HepG2 (cell line): ENCODE results near the gene MTF2. TPM values are rescaled to one million over a fixed set of nuclear protein-coding genes. Genes with fewer than 3 reads are reported as not detected.

Source experiments
- MEF2D ChIP-seq: sonication (generic); formaldehyde crosslinking; IDR thresholded peaks from 2 replicates; pipeline ENCODE4 v1.5.1; 2020; ENCODE audit warnings: mild to moderate bottlenecking, missing genetic modification reagents
- NFKB2 ChIP-seq: sonication (generic); formaldehyde crosslinking; IDR thresholded peaks from 2 replicates; pipeline ENCODE4 v1.4.0; 2020; ENCODE audit warnings: missing genetic modification reagents, borderline replicate concordance
- NR3C1 ChIP-seq: sonication (generic); formaldehyde crosslinking; IDR thresholded peaks from 2 replicates; pipeline ENCODE4 v1.4.0; 2020; ENCODE audit warnings: missing genetic modification reagents
- RXRA ChIP-seq: sonication (generic); formaldehyde crosslinking; IDR thresholded peaks from 2 replicates; pipeline ENCODE4 v1.5.1; 2020; ENCODE audit warnings: missing genetic modification reagents
- TMF1 ChIP-seq: sonication (generic); formaldehyde crosslinking; IDR thresholded peaks from 2 replicates; pipeline ENCODE4 v1.8.1; 2022; ENCODE audit warnings: low read depth, missing genetic modification reagents
- ZNF124 ChIP-seq: sonication (generic); formaldehyde crosslinking; IDR thresholded peaks from 2 replicates; pipeline ENCODE4 v1.4.0; 2020; ENCODE audit warnings: missing genetic modification reagents
- ZNF232 ChIP-seq: sonication (generic); formaldehyde crosslinking; IDR thresholded peaks from 2 replicates; pipeline ENCODE4 v1.4.0; 2020; ENCODE audit warnings: missing genetic modification reagents, borderline replicate concordance
- polyA plus RNA-seq, 8 experiments: library from polyadenylated mRNA; depleted of rRNA in 3 of 8; stranded (reverse) in 7 of 8; unstranded in 1 of 8; fragments of >200 nt; fragmentation: Illumina TruSeq in 4 of 8; extraction: Trizol in 4 of 8; gene quantifications; 2 replicates each; pipeline versions ENCODE4 v1.2.1 to v1.2.3, GENCODE V29; 2011 to 2016; ENCODE audit warnings: low read depth in 4 of 8, missing spikeins in 1 of 8, mixed read lengths in 1 of 8; ENCODE audit not compliant: insufficient read depth in 1 of 8
- total RNA-seq, 5 experiments: library from RNA; depleted of rRNA; stranded (reverse); fragments of >200 nt; fragmentation: Illumina TruSeq; extraction: Trizol; gene quantifications; 2 replicates each; pipeline ENCODE4 v1.2.3, GENCODE V29; 2016; ENCODE audit warnings: low read depth in 1 of 5
- TF ChIP-seq, protein P1 (sequence below): sonication (generic); formaldehyde crosslinking; IDR thresholded peaks from 2 replicates; pipeline ENCODE4 v1.8.1; 2023; ENCODE audit warnings: mild to moderate bottlenecking, missing genetic modification reagents
- TF ChIP-seq, protein P2 (sequence below): sonication (generic); formaldehyde crosslinking; IDR thresholded peaks from 2 replicates; pipeline ENCODE4 v1.4.0; 2020; ENCODE audit warnings: missing genetic modification reagents, low read depth, mild to moderate bottlenecking, borderline replicate concordance
- TF ChIP-seq, protein P3 (sequence below): sonication (generic); formaldehyde crosslinking; IDR thresholded peaks from 2 replicates; pipeline ENCODE4 v1.5.1; 2020; ENCODE audit warnings: missing genetic modification reagents, mild to moderate bottlenecking, borderline replicate concordance
- TF ChIP-seq, protein P4 (sequence below): sonication (generic); formaldehyde crosslinking; IDR thresholded peaks from 2 replicates; pipeline ENCODE4 v1.8.0; 2022; ENCODE audit warnings: missing genetic modification reagents, low read depth, mild to moderate bottlenecking, borderline replicate concordance
- TF ChIP-seq, protein P5 (sequence below): conservative IDR thresholded peaks from 2 replicates; pipeline ENCODE4 v1.6.1; 2018; ENCODE audit warnings: missing genetic modification reagents
- TF ChIP-seq, protein P6 (sequence below): sonication (generic); formaldehyde crosslinking; IDR thresholded peaks from 2 replicates; pipeline ENCODE4 v1.4.0; 2020; ENCODE audit warnings: missing genetic modification reagents
- TF ChIP-seq, protein P7 (sequence below): sonication (generic); formaldehyde crosslinking; IDR thresholded peaks from 2 replicates; pipeline ENCODE4 v1.5.0; 2020; ENCODE audit warnings: missing genetic modification reagents
- TF ChIP-seq, protein P8 (sequence below): sonication (generic); formaldehyde crosslinking; conservative IDR thresholded peaks from 2 replicates; pipeline ENCODE4 v1.4.0; 2020; ENCODE audit warnings: mild to moderate bottlenecking, missing genetic modification reagents, moderate library complexity

MTF2 gene
- total and polyA plus RNA-seq, 2 of the 13 experiments (the other 11 are each of a cell fraction or from before 2014, with no cell fraction given): 48.7 to 53.9 TPM

DNA sequence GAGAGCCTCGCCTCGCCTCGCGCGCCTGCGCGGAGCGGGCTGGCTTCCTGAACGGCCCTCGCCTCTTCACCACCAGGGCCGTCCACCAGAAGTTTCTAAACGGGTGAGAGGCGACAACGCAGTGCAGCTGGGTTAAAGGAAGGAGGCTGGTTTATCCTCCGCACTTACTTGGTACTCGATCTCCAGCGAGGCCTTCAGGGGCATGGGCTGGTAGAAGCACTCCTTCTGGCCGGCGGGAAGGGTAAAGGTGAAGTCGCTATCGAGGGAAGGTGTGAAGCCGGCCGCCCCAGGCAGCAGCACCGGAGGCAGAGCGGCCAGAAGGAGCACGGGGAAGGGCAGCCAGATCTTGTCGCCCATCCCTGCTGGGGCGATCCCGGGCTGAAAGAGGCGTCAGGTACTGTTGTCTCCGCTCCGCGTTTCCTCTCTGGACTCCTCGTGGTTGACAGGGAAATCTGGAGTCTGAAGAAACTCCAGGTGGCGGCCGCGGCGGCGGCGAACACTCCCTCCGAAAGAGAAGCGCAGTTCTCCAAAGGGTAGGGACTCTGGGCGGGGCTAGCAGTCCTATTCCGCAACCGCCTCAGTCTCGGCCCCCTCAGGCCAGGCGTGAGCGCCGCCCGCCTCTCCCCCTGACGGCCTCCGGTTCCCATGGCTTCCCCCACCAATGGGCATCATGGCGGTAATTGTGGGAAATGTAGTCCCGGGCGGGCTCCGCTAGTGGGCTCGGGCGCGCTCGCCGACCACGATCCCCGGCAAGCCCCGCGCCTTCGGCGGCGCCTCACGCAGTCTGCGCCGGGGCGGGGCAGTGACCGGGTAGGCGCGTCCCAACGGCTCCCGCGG lies 101.0 kb downstream of the MTF2 start, which contains the start of gene TMED5 (continued):
- TF ChIP-seq, protein P1, sequence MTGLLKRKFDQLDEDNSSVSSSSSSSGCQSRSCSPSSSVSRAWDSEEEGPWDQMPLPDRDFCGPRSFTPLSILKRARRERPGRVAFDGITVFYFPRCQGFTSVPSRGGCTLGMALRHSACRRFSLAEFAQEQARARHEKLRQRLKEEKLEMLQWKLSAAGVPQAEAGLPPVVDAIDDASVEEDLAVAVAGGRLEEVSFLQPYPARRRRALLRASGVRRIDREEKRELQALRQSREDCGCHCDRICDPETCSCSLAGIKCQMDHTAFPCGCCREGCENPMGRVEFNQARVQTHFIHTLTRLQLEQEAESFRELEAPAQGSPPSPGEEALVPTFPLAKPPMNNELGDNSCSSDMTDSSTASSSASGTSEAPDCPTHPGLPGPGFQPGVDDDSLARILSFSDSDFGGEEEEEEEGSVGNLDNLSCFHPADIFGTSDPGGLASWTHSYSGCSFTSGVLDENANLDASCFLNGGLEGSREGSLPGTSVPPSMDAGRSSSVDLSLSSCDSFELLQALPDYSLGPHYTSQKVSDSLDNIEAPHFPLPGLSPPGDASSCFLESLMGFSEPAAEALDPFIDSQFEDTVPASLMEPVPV: peak; percentile 72; the same call in 1 of the 2 replicates
- no peak; the same call in 1 of the 2 replicates for TF ChIP-seq RXRA
- TF ChIP-seq, protein P2, sequence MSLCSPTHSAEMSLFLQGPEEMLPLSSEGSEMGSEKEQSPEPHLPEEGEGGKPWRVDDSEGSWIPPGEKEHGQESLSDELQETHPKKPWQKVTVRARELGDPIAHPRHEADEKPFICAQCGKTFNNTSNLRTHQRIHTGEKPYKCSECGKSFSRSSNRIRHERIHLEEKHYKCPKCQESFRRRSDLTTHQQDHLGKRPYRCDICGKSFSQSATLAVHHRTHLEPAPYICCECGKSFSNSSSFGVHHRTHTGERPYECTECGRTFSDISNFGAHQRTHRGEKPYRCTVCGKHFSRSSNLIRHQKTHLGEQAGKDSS: no peak; the same call in 1 of the 2 replicates
- TF ChIP-seq ZNF232 (CRISPR knock-in tag): 0 out of 2 replicates have a peak, but pooled peaks have one; percentile 42
- TF ChIP-seq, protein P3, sequence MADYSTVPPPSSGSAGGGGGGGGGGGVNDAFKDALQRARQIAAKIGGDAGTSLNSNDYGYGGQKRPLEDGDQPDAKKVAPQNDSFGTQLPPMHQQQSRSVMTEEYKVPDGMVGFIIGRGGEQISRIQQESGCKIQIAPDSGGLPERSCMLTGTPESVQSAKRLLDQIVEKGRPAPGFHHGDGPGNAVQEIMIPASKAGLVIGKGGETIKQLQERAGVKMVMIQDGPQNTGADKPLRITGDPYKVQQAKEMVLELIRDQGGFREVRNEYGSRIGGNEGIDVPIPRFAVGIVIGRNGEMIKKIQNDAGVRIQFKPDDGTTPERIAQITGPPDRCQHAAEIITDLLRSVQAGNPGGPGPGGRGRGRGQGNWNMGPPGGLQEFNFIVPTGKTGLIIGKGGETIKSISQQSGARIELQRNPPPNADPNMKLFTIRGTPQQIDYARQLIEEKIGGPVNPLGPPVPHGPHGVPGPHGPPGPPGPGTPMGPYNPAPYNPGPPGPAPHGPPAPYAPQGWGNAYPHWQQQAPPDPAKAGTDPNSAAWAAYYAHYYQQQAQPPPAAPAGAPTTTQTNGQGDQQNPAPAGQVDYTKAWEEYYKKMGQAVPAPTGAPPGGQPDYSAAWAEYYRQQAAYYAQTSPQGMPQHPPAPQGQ: no peak
- peak; percentile 89; the same call in 1 of the 2 replicates for TF ChIP-seq NFKB2
- no peak for TF ChIP-seq NR3C1 (CRISPR knock-in tag)
- TF ChIP-seq, protein P4, sequence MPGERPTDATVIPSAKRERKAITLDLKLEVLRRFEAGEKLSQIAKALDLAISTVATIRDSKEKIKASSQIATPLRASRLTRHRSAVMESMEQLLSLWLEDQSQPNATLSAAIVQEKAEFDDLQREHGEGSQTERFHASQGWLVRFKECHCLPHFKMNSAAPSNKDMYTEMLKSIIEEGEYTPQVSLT (CRISPR knock-in tag): no peak
- TF ChIP-seq, protein P5, sequence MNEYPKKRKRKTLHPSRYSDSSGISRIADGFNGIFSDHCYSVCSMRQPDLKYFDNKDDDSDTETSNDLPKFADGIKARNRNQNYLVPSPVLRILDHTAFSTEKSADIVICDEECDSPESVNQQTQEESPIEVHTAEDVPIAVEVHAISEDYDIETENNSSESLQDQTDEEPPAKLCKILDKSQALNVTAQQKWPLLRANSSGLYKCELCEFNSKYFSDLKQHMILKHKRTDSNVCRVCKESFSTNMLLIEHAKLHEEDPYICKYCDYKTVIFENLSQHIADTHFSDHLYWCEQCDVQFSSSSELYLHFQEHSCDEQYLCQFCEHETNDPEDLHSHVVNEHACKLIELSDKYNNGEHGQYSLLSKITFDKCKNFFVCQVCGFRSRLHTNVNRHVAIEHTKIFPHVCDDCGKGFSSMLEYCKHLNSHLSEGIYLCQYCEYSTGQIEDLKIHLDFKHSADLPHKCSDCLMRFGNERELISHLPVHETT (CRISPR knock-in tag): no peak
- TF ChIP-seq, protein P6, sequence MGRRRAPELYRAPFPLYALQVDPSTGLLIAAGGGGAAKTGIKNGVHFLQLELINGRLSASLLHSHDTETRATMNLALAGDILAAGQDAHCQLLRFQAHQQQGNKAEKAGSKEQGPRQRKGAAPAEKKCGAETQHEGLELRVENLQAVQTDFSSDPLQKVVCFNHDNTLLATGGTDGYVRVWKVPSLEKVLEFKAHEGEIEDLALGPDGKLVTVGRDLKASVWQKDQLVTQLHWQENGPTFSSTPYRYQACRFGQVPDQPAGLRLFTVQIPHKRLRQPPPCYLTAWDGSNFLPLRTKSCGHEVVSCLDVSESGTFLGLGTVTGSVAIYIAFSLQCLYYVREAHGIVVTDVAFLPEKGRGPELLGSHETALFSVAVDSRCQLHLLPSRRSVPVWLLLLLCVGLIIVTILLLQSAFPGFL (CRISPR knock-in tag): no peak
- no peak for TF ChIP-seq MEF2D (CRISPR knock-in tag)
- TF ChIP-seq TMF1 (CRISPR knock-in tag): no peak
- TF ChIP-seq, protein P7, sequence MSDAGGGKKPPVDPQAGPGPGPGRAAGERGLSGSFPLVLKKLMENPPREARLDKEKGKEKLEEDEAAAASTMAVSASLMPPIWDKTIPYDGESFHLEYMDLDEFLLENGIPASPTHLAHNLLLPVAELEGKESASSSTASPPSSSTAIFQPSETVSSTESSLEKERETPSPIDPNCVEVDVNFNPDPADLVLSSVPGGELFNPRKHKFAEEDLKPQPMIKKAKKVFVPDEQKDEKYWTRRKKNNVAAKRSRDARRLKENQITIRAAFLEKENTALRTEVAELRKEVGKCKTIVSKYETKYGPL (CRISPR knock-in tag): 0 out of 2 replicates have a peak, but pooled peaks have one; percentile 17
- TF ChIP-seq ZNF124 (CRISPR knock-in tag): no peak
- TF ChIP-seq, protein P8, sequence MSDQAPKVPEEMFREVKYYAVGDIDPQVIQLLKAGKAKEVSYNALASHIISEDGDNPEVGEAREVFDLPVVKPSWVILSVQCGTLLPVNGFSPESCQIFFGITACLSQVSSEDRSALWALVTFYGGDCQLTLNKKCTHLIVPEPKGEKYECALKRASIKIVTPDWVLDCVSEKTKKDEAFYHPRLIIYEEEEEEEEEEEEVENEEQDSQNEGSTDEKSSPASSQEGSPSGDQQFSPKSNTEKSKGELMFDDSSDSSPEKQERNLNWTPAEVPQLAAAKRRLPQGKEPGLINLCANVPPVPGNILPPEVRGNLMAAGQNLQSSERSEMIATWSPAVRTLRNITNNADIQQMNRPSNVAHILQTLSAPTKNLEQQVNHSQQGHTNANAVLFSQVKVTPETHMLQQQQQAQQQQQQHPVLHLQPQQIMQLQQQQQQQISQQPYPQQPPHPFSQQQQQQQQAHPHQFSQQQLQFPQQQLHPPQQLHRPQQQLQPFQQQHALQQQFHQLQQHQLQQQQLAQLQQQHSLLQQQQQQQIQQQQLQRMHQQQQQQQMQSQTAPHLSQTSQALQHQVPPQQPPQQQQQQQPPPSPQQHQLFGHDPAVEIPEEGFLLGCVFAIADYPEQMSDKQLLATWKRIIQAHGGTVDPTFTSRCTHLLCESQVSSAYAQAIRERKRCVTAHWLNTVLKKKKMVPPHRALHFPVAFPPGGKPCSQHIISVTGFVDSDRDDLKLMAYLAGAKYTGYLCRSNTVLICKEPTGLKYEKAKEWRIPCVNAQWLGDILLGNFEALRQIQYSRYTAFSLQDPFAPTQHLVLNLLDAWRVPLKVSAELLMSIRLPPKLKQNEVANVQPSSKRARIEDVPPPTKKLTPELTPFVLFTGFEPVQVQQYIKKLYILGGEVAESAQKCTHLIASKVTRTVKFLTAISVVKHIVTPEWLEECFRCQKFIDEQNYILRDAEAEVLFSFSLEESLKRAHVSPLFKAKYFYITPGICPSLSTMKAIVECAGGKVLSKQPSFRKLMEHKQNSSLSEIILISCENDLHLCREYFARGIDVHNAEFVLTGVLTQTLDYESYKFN (CRISPR knock-in tag): peak; percentile 26; the same call in 1 of the 2 replicates
